Activated CD4-positive, CD25-positive, alpha-beta regulatory T cell treated with anti-CD3 and anti-CD28 coated beads, Interleukin-2, amount 50 U/mL, for 24 hours (primary cell): ENCODE results near the gene COMT.
"Not testable (repeated sequence)": the region's sequence is repeated elsewhere in the genome, so short reads cannot be mapped to it uniquely, and the experiment has no call there.

ENCODE experiments used
- ATAC-seq, 2 donors: fragments of 150-1000 bp; cut with Tn5 transposase; one replicate each; pipeline ENCODE4 v1.10.0; 2021; ENCODE audit warnings: mild to moderate bottlenecking in 1 of 2, moderate library complexity in 1 of 2

The COMT gene

GRCh38 chr22:19909350-19910179 is 32.0 kb upstream of the COMT start:
- ATAC-seq: peak; percentile 86 to 89

- no peak for ATAC-seq
Measured at GRCh38 chr22:19910180-19910744, 31.3 kb upstream of the COMT start.

DNA sequence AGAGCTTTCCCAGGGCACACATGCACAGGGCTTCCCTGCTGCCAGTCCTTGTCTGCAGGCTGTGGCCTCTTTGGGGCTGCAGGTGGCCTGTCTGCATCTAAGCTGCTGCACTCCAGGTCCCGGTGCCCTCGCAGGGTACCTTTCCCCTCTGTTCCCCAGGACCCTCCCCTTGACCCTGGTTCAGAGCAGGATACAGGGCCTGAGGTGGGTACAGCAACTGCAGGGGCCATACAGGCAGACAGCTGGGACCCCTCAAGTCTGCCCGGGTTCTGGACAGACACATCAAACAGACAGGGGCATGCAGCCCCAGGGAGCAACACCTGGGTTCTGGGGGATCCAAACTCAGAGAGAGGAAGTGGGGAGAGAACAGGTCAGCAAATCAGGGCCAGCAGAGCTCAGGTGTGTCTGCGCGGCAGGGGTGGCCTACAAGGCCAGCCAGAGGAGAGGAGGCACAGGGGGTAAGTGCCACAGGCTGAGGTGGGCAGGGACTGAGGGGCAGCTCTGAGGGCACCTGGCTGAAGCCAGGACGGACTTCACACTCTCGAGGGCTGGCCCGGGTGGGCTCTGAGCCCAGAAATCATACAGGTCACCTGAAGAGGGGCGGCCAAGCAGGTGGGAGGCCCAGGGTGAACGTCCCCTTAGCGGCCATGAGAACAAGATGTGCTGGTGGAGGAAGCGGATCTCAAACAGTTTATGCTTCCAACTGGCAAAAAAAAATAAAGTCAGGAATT is 29.9 kb upstream of the COMT start:
- no peak for ATAC-seq

- ATAC-seq: no peak
Measured at GRCh38 chr22:19912271-19912999, 29.1 kb upstream of the COMT start.

DNA sequence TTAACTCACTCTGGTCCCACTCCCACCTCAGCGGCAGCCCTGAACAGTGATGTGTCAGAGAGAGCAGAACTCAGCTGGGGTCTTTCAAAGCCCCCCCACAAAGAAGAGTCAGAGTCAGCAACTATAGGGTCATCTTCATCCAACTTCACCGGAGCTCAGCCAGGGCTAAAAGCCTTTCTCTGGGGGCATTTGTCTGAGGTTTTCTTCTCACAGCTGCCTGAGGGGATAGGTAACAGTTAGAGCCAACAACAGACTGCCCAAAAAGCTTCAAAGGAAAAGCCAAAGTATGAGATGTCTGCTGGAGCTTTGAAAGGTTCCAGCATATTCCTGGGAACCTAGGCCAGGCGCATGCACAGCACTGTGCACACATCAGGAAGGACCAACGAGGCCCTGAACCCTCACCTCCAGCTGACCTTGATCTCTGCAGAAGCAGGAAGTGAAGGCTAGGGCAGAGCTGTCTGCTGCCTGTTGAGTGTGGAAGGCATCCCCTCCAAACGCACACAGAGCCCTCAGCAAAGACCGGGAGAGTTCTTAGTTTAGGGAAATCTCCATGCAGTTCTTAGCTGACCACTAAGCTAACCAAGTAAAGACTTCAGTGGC is 28.1 kb upstream of the COMT start:
- ATAC-seq: no peak

- no peak for ATAC-seq
Measured at GRCh38 chr22:19914201-19914943, 27.2 kb upstream of the COMT start.

GRCh38 chr22:19915287-19915954 is 26.2 kb upstream of the COMT start:
- ATAC-seq: no peak

DNA sequence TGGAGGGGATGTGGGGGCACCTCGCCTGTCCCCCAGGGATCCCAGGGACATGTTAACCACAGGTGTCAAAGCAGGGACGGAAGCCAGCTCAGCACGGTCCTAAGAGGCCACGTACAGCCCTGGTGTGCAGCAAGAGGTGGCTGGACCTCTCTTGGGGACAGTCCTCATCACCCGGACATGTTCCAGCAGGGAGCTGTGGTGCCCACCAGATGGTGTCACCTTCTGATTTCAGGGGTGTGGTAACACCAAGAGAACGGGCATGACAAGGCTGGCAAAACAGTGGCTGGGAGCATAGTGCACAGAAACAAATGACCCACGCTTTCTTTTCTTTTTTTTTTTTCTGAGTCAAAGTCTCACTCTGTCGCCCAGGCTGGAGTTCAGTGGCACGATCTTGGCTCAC is 25.6 kb upstream of the COMT start:
- no peak for ATAC-seq

DNA sequence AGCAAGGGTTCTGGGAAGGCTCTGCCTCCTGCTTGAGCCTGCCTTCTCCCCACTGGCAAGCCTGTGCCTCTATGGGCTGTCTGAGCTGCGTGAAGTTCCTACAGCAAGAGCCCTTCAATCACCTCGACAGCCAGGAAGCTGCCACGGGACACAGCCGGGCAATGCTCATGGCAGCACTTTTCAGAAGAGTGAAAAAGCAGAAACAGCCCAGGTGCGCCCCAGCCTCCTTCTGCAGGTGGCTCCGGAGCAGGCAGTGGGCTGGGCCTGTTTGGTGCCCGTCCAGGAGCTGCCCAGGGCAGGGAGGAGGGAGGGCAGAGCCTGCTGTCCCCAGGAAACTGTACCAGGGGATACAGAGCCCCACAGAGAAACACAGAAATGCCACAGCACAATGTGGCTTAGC is 24.6 kb upstream of the COMT start:
- no peak for ATAC-seq

GRCh38 chr22:19917389-19918138 is 24.0 kb upstream of the COMT start:
- no peak for ATAC-seq

DNA sequence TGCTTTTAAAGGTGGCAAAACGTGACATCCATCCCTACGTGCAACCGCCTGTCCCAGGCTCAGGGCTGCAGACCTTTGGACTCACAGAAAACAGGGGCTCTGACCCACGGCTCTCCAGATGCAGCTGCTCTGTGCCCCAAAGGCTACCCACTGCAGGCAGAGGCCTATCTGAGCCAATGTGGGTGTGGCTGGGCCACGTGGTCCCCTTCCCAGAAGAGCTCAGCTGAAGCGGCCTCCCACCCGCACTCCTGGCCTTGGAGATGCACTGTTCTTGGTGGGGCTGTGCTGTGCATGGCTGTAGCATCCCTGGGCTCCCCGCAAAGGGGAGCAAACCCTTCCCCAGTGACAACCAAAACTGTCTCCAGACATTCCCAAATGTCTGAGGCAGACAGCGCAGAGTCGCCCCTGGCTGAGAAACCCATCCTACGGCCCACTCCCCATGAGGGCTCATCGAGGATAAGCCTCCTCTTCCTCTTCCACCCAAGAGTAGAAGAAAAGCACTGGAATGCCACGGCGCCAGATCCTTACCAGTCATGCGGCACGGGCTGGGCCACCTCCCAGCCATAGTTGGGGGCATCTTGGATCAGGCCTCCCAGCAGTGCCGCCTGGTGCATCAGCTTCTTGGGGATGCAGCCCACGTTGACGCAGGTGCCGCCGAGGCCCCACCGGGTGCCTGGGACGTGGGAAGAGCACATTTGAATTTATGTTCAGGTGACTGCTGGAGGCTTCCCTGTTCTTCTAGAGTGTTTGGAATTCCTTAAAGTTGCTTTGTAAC is 23.1 kb upstream of the COMT start:
- ATAC-seq: no peak

GRCh38 chr22:19919701-19920363 is 21.7 kb upstream of the COMT start:
- ATAC-seq: no peak

- ATAC-seq: no peak
Measured at GRCh38 chr22:19921544-19922081, 20.0 kb upstream of the COMT start.

DNA sequence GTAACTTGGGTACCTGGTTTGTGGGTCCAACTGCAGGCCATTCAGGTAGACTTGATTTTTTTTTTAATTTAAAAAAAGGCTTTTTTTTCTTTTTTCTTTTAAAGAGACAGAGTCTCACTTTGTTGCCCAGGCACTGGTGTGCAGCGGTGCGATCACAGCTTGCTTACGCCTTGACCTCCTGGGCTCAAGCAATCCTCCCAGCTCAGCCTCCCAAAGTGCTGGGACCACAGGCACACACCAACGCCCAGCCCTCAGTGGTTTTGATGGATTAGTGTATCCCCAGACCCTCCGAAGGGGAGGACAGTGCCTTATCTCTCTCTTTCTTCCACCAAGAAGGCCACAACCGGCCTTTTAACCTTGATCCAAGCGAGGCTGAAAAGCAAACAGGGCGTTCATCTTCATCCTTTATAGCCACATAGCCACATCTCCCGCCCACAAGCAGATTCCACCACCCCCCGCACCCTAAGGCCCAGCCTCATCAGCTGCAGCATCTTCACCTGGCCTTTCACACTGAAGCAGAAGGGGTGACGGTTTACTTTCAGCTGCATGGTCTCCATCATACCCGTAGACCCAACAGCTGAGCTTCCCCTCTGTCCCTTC is 17.6 kb upstream of the COMT start:
- no peak for ATAC-seq

GRCh38 chr22:19926028-19926427 is 15.5 kb upstream of the COMT start:
- ATAC-seq: not testable (repeated sequence)

GRCh38 chr22:19927696-19928095 is 13.9 kb upstream of the COMT start:
- no peak for ATAC-seq

GRCh38 chr22:19928207-19928606 is 13.4 kb upstream of the COMT start:
- ATAC-seq: no peak
